Measurements from ENCODE around the gene CLSTN2.

Gene CLSTN2

DNA sequence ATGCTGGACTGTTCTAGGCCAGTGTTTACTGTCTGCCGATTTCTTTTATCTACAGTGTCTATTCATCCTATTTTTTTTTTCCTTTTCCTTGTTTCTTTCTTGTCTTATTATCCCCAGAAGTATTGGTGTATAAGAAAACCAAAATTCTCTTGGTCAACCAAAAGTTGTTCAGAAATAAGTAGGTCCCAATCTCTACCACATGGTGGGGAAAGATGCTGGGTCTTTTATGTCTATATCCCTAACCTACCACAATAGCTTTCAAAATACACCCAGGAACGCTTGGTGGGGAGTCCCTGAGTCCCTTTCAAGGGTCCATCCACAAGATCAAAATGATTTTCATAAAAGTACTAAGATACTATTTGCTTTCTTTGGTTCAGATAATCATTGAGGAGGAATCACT is 225.6 kb downstream of the CLSTN2 start:
- H3K27ac ChIP-seq (ENCODE audit: low read depth, low read length) = no peak overlapping the region
- H3K27me3 ChIP-seq (ENCODE audit: control insufficient read depth in 1 of 2, insufficient read depth in 2 of 2, low read length in 2 of 2) = no peaks in the 10 kb centered on the region
- no peak overlapping the region for H3K9ac ChIP-seq (ENCODE audit: low read depth in 1 of 2, low read length in 2 of 2)
- no peaks in the 10 kb centered on the region for H3K9me3 ChIP-seq (ENCODE audit: control insufficient read depth in 1 of 2, low read length in 2 of 2)
- H3K36me3 ChIP-seq (ENCODE audit: control insufficient read depth in 1 of 2, insufficient read depth in 2 of 2, low read length in 2 of 2) = no peaks in the 10 kb centered on the region
- no peak overlapping the region for H3K4me3 ChIP-seq (ENCODE audit: low read depth in 1 of 2, low read length in 2 of 2)
- no peaks in the 10 kb centered on the region for H3K4me1 ChIP-seq (ENCODE audit: control insufficient read depth in 1 of 2, insufficient read depth in 2 of 2, low read length in 2 of 2)

DNA sequence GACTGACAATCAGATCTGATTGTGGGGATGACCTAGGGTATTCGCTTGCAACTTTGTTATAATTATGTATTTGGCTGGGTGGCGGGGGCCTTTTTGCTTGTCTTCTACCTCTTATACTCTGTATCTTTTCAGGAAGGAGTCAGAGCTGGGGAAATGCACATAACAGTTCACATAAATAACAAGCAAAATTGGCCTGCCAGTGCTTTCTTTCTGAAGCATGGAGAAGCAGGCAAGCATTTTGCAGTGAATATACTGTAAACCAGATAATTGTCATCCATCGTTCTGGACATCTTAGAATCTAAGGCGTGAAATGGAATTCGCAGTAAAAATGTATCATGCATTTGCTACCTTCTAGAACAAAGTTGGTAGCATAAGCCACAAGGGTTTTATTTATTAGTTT is 227.6 kb downstream of the CLSTN2 start:
- H3K4me1 ChIP-seq (ENCODE audit: control insufficient read depth in 1 of 2, insufficient read depth in 2 of 2, low read length in 2 of 2) = no peaks in the 10 kb centered on the region
- H3K9me3 ChIP-seq (ENCODE audit: control insufficient read depth in 1 of 2, low read length in 2 of 2) = no peaks in the 10 kb centered on the region
- no peak overlapping the region for H3K27ac ChIP-seq (ENCODE audit: low read depth, low read length)
- H3K27me3 ChIP-seq (ENCODE audit: control insufficient read depth in 1 of 2, insufficient read depth in 2 of 2, low read length in 2 of 2) = no peaks in the 10 kb centered on the region
- no peak overlapping the region for H3K9ac ChIP-seq (ENCODE audit: low read depth in 1 of 2, low read length in 2 of 2)
- H3K36me3 ChIP-seq (ENCODE audit: control insufficient read depth in 1 of 2, insufficient read depth in 2 of 2, low read length in 2 of 2) = no peaks in the 10 kb centered on the region
- H3K4me3 ChIP-seq (ENCODE audit: low read depth in 1 of 2, low read length in 2 of 2) = no peak overlapping the region

DNA sequence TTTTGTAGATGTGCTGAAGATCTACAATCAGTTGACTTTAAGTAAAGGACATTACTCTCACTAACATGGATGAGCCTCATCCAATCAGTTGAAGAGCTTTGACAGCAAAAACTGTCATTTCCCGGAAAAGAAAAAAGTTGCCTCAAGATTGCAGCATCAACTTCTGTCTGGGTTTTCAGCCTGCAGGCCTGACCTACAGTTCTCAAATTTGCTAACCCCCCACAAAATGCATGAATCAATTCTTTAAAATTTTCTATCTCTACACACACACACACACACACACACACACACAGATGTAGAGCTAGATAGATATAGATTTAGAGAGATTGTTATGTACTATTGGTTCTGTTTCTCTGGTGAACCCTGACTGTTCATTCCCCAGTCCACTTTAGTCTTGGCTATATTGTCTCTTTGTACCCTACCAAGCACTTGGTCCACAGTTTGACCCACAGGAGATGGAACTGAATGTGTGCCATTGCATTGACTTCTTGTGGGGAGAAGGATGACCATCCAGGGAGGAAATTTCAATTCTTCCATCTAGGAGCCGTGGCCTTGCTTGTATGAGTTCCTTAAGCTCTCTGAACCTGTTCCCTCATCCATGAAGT is 228.3 kb downstream of the CLSTN2 start:
- H3K36me3 ChIP-seq (ENCODE audit: control insufficient read depth in 1 of 2, insufficient read depth in 2 of 2, low read length in 2 of 2) = no peaks in the 10 kb centered on the region
- no peak overlapping the region for H3K27ac ChIP-seq (ENCODE audit: low read depth, low read length)
- H3K4me1 ChIP-seq (ENCODE audit: control insufficient read depth in 1 of 2, insufficient read depth in 2 of 2, low read length in 2 of 2) = no peaks in the 10 kb centered on the region
- H3K9me3 ChIP-seq (ENCODE audit: control insufficient read depth in 1 of 2, low read length in 2 of 2) = no peaks in the 10 kb centered on the region
- no peak overlapping the region for H3K4me3 ChIP-seq (ENCODE audit: low read depth in 1 of 2, low read length in 2 of 2)
- no peak overlapping the region for H3K9ac ChIP-seq (ENCODE audit: low read depth in 1 of 2, low read length in 2 of 2)
- H3K27me3 ChIP-seq (ENCODE audit: control insufficient read depth in 1 of 2, insufficient read depth in 2 of 2, low read length in 2 of 2) = no peaks in the 10 kb centered on the region

DNA sequence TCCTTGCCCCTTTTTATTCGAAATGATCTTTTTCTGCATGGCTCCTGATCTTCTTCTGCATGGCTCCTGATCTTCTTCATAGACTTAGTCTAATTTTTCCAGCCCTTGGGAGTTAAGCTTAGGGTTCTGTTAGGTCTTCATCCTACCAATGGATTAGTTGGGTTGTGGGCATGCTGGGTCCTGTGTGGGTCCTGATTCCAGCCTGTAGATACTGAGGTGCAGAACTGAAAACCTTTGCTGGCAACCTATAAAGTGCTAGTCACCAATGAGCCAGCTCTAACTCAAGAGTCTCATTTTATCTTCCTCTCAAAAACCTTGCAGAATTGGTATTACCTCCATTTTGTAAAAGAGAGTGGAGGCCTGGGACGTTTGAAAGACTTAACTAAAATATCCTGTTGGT is 229.2 kb downstream of the CLSTN2 start:
- Histone ChIP-seq H3K4me1 (ENCODE audit: control insufficient read depth in 1 of 2, insufficient read depth in 2 of 2, low read length in 2 of 2) (no peaks in the 10 kb centered on the region), H3K9ac (ENCODE audit: low read depth in 1 of 2, low read length in 2 of 2) (no peak overlapping the region), H3K27ac (ENCODE audit: low read depth, low read length) (no peak overlapping the region), H3K4me3 (ENCODE audit: low read depth in 1 of 2, low read length in 2 of 2) (no peak overlapping the region), H3K9me3 (ENCODE audit: control insufficient read depth in 1 of 2, low read length in 2 of 2) (no peaks in the 10 kb centered on the region), H3K27me3 (ENCODE audit: control insufficient read depth in 1 of 2, insufficient read depth in 2 of 2, low read length in 2 of 2) (no peaks in the 10 kb centered on the region), H3K36me3 (ENCODE audit: control insufficient read depth in 1 of 2, insufficient read depth in 2 of 2, low read length in 2 of 2) (no peaks in the 10 kb centered on the region)

DNA sequence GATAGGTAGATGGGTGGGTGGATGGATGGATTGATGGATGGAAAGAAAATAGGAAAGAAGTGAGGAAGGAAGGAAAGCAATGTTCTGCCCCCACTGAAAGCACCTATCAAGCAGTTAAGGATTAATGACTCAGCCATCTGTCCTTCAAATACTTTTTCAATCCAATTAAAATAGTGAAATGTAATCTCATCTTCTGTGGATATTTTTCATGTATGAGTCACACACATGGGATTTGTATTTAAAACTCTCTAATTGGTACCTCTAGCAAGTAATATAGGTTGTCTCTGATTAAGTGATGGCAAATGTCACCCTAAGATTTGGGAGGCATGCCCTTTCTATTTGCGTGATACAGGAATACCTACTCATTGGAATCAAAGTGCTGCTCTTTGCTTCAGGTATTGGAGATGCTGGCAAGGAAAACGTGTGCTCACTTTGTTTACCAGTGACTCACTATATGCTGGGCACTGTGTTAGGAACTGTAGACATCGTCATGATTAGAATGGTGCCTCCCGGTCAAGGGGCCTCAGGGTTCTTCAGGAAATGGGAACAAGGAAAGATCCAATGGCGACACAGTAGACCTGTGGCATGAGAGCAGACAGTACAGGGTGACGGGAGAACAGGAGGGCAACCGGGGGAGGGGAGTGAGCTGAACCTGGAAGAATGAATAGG is 230.1 kb downstream of the CLSTN2 start:
- no peaks in the 10 kb centered on the region for H3K4me1 ChIP-seq (ENCODE audit: control insufficient read depth in 1 of 2, insufficient read depth in 2 of 2, low read length in 2 of 2)
- H3K9ac ChIP-seq (ENCODE audit: low read depth in 1 of 2, low read length in 2 of 2) = no peak overlapping the region
- no peak overlapping the region for H3K27ac ChIP-seq (ENCODE audit: low read depth, low read length)
- H3K9me3 ChIP-seq (ENCODE audit: control insufficient read depth in 1 of 2, low read length in 2 of 2) = no peaks in the 10 kb centered on the region
- no peaks in the 10 kb centered on the region for H3K36me3 ChIP-seq (ENCODE audit: control insufficient read depth in 1 of 2, insufficient read depth in 2 of 2, low read length in 2 of 2)
- no peaks in the 10 kb centered on the region for H3K27me3 ChIP-seq (ENCODE audit: control insufficient read depth in 1 of 2, insufficient read depth in 2 of 2, low read length in 2 of 2)
- H3K4me3 ChIP-seq (ENCODE audit: low read depth in 1 of 2, low read length in 2 of 2) = no peak overlapping the region

GRCh38 chr3:140165781-140166180 is 230.8 kb downstream of the CLSTN2 start:
- Histone ChIP-seq H3K27me3 (ENCODE audit: control insufficient read depth in 1 of 2, insufficient read depth in 2 of 2, low read length in 2 of 2) (no peaks in the 10 kb centered on the region), H3K27ac (ENCODE audit: low read depth, low read length) (no peak overlapping the region), H3K9ac (ENCODE audit: low read depth in 1 of 2, low read length in 2 of 2) (no peak overlapping the region)

DNA sequence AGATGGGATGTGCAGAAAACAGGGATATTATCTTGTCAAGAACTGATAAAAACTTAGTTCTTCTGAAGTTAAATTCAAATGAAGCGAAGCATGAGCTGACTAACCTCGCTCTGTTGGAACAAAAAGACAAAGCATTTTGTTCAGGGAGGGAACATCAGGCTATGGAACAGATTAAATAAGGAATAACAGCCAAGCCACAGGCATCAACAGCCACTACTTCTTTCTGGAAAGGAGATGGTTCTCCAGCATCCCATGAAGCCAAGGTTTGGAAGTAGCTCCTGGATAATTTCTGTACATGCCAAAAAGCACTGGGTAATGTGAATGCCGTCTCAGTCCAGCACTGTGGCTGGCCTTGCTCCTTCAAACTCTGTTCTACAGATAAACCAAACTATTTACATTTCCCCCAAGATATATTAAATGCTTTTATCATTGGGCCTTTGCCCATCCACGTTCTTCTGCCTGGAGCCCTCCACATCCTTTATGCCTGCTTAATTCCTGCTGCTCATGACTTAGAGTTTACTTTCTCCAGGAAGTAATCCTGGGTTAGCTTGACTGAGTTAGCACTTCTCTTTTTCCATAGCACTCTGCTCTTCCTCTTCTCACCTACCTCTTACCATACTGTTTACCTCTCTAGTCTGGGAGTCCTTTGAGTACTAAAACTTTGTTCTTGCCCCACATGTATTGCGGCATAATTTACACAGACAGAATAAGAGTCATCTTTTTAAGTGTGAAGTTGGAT is 232.0 kb downstream of the CLSTN2 start:
- Histone ChIP-seq H3K9ac (ENCODE audit: low read depth in 1 of 2, low read length in 2 of 2) (no peak overlapping the region), H3K4me1 (ENCODE audit: control insufficient read depth in 1 of 2, insufficient read depth in 2 of 2, low read length in 2 of 2) (no peaks in the 10 kb centered on the region), H3K27me3 (ENCODE audit: control insufficient read depth in 1 of 2, insufficient read depth in 2 of 2, low read length in 2 of 2) (no peaks in the 10 kb centered on the region), H3K4me3 (ENCODE audit: low read depth in 1 of 2, low read length in 2 of 2) (no peak overlapping the region), H3K27ac (ENCODE audit: low read depth, low read length) (no peak overlapping the region), H3K36me3 (ENCODE audit: control insufficient read depth in 1 of 2, insufficient read depth in 2 of 2, low read length in 2 of 2) (no peaks in the 10 kb centered on the region), H3K9me3 (ENCODE audit: control insufficient read depth in 1 of 2, low read length in 2 of 2) (no peaks in the 10 kb centered on the region)

More at GRCh38 chr3:140165781-140166180, 230.8 kb downstream of the CLSTN2 start:
- no peaks in the 10 kb centered on the region for H3K9me3 ChIP-seq (ENCODE audit: control insufficient read depth in 1 of 2, low read length in 2 of 2)
- no peaks in the 10 kb centered on the region for H3K36me3 ChIP-seq (ENCODE audit: control insufficient read depth in 1 of 2, insufficient read depth in 2 of 2, low read length in 2 of 2)
- H3K4me1 ChIP-seq (ENCODE audit: control insufficient read depth in 1 of 2, insufficient read depth in 2 of 2, low read length in 2 of 2) = no peaks in the 10 kb centered on the region
- no peak overlapping the region for H3K4me3 ChIP-seq (ENCODE audit: low read depth in 1 of 2, low read length in 2 of 2)

- no peak overlapping the region for H3K9ac ChIP-seq (ENCODE audit: low read depth in 1 of 2, low read length in 2 of 2)
- no peaks in the 10 kb centered on the region for H3K4me1 ChIP-seq (ENCODE audit: control insufficient read depth in 1 of 2, insufficient read depth in 2 of 2, low read length in 2 of 2)
- no peak overlapping the region for H3K27ac ChIP-seq (ENCODE audit: low read depth, low read length)
These were observed 232.8 kb downstream of the CLSTN2 start for GRCh38 chr3:140167600-140168281.

DNA sequence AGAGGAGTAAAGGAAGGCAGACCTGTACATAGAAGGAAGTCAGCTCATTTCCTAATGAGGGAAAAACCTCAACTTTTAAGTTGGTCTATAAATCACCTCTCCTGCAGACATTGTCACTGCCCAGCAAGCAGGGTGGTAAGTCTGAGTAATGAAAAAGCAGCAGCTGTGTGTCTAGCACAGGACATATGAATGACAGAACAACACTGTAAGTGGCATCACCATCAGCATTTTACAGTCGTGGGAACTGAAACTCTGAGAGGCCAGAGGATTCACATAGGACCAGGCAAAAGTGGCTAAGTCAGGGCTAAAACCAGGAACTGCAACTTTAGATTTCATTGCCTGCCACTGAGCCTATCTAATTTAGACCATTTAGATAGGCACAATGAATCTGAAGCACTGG is 235.6 kb downstream of the CLSTN2 start:
- Histone ChIP-seq H3K4me1 (ENCODE audit: control insufficient read depth in 1 of 2, insufficient read depth in 2 of 2, low read length in 2 of 2) (no peaks in the 10 kb centered on the region), H3K27ac (ENCODE audit: low read depth, low read length) (no peak overlapping the region), H3K9ac (ENCODE audit: low read depth in 1 of 2, low read length in 2 of 2) (no peak overlapping the region), H3K36me3 (ENCODE audit: control insufficient read depth in 1 of 2, insufficient read depth in 2 of 2, low read length in 2 of 2) (no peaks in the 10 kb centered on the region), H3K4me3 (ENCODE audit: low read depth in 1 of 2, low read length in 2 of 2) (no peak overlapping the region), H3K27me3 (ENCODE audit: control insufficient read depth in 1 of 2, insufficient read depth in 2 of 2, low read length in 2 of 2) (no peaks in the 10 kb centered on the region), H3K9me3 (ENCODE audit: control insufficient read depth in 1 of 2, low read length in 2 of 2) (no peaks in the 10 kb centered on the region)

More at GRCh38 chr3:140167600-140168281, 232.8 kb downstream of the CLSTN2 start:
- Histone ChIP-seq H3K27me3 (ENCODE audit: control insufficient read depth in 1 of 2, insufficient read depth in 2 of 2, low read length in 2 of 2) (no peaks in the 10 kb centered on the region), H3K9me3 (ENCODE audit: control insufficient read depth in 1 of 2, low read length in 2 of 2) (no peaks in the 10 kb centered on the region), H3K4me3 (ENCODE audit: low read depth in 1 of 2, low read length in 2 of 2) (no peak overlapping the region), H3K36me3 (ENCODE audit: control insufficient read depth in 1 of 2, insufficient read depth in 2 of 2, low read length in 2 of 2) (no peaks in the 10 kb centered on the region)

DNA sequence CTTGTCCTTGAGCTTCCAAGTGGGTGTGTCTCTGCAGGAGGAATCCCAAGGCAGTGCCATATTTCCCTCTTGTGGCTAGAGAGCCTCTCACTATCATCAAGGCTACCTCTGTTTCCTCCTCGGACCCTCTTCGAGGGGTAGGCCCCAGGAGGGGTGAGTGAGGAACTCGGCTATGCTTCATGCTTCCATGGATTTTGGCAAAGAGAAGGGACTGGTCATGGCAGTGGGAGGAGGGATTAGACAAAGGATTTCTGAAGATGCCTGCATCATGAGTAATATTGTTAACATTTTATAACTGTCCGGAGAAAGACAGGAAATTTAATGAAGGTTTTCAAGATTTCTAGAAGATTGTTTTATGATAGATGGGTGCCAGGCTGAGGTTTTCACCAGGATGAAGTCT is 241.5 kb downstream of the CLSTN2 start:
- no peaks in the 10 kb centered on the region for H3K9me3 ChIP-seq (ENCODE audit: control insufficient read depth in 1 of 2, low read length in 2 of 2)
- no peak overlapping the region for H3K9ac ChIP-seq (ENCODE audit: low read depth in 1 of 2, low read length in 2 of 2)
- H3K27ac ChIP-seq (ENCODE audit: low read depth, low read length) = no peak overlapping the region
- H3K4me1 ChIP-seq (ENCODE audit: control insufficient read depth in 1 of 2, insufficient read depth in 2 of 2, low read length in 2 of 2) = no peaks in the 10 kb centered on the region
- no peak overlapping the region for H3K4me3 ChIP-seq (ENCODE audit: low read depth in 1 of 2, low read length in 2 of 2)
- H3K36me3 ChIP-seq (ENCODE audit: control insufficient read depth in 1 of 2, insufficient read depth in 2 of 2, low read length in 2 of 2) = no peaks in the 10 kb centered on the region
- no peaks in the 10 kb centered on the region for H3K27me3 ChIP-seq (ENCODE audit: control insufficient read depth in 1 of 2, insufficient read depth in 2 of 2, low read length in 2 of 2)

Measured in duodenal mucosa (tissue), 2 donors.